Activated T-cell treated with anti-CD3 and anti-CD28 coated beads, Interleukin-2, amount 50 U/mL, for 1 hour (primary cell): ENCODE data around the gene PROK1.
A peak's percentile ranks its signal among the peaks of the same experiment; 100 is the strongest.
"Not testable (repeated sequence)": the region's sequence is repeated elsewhere in the genome, so short reads cannot be mapped to it uniquely, and the experiment has no call there.

Source experiments
- DNase-seq: peaks from one replicate; pipeline ENCODE4 v3.0.0-alpha.2; 2020

Gene PROK1

GRCh38 chr1:110450929-110451328, at the start of gene PROK1:
PROK1 (plus strand) TSS chr1:110451149; CDS start chr1:110451217, 68 bp downstream.
- DNase-seq, result no peak

- no peak for DNase-seq
Measured at GRCh38 chr1:110403805-110404204, 47.1 kb upstream of the PROK1 start.

GRCh38 chr1:110404401-110404800, 46.5 kb upstream of the PROK1 start:
- DNase-seq, result no peak

- DNase-seq, result not testable (repeated sequence)
Measured at GRCh38 chr1:110406407-110406806, 44.5 kb upstream of the PROK1 start.

GRCh38 chr1:110407260-110408210, 43.4 kb upstream of the PROK1 start, which contains the start of gene LAMTOR5:
LAMTOR5 (minus strand) TSS chr1:110407694; CDS start chr1:110407620, 74 bp downstream.
- DNase-seq, result peak; percentile 89

GRCh38 chr1:110408488-110408887, 42.5 kb upstream of the PROK1 start:
- DNase-seq, result no peak

- no peak for DNase-seq
Measured at GRCh38 chr1:110409316-110409715, 41.6 kb upstream of the PROK1 start.

GRCh38 chr1:110411173-110411735, 39.7 kb upstream of the PROK1 start:
- no peak for DNase-seq

- DNase-seq, result peak; percentile 64
Measured at GRCh38 chr1:110412576-110412975, 38.4 kb upstream of the PROK1 start.

GRCh38 chr1:110413045-110413444, 37.9 kb upstream of the PROK1 start:
- not testable (repeated sequence) for DNase-seq

- no peak for DNase-seq
Measured at GRCh38 chr1:110418729-110419128, 32.2 kb upstream of the PROK1 start.

GRCh38 chr1:110420023-110420662, 30.8 kb upstream of the PROK1 start:
- DNase-seq, result no peak

GRCh38 chr1:110420874-110421793, 29.8 kb upstream of the PROK1 start:
- DNase-seq, result no peak

GRCh38 chr1:110424699-110425611, 26.0 kb upstream of the PROK1 start:
- DNase-seq, result no peak

- DNase-seq, result no peak
Measured at GRCh38 chr1:110425612-110426152, 25.3 kb upstream of the PROK1 start.

GRCh38 chr1:110426854-110427253, 24.1 kb upstream of the PROK1 start:
- no peak for DNase-seq

- DNase-seq, result no peak
Measured at GRCh38 chr1:110428946-110429345, 22.0 kb upstream of the PROK1 start.

- DNase-seq, result no peak
Measured at GRCh38 chr1:110430366-110430765, 20.6 kb upstream of the PROK1 start.

- no peak for DNase-seq
Measured at GRCh38 chr1:110430901-110431300, 20.0 kb upstream of the PROK1 start.

GRCh38 chr1:110433213-110433612, 17.7 kb upstream of the PROK1 start:
- DNase-seq, result no peak

GRCh38 chr1:110433803-110434202, 17.1 kb upstream of the PROK1 start:
- DNase-seq, result no peak
